Measurements from ENCODE around the gene AMELX. TPM values are rescaled to one million over a fixed set of nuclear protein-coding genes. Genes with fewer than 3 reads are reported as not detected.

AMELX gene
- total RNA-seq, 1 experiment from 2014 or later, result 0.13 TPM

Small RNA genes within 50 kb of the gene (small RNA-seq; reads per million reads assigned to genes)
- gene MIR548AX, result not detected

Other genes with a start within 250 kb of the AMELX start
- 12.7 and 14.0 TPM in 2 replicates for gene HCCS, start 182.1 kb upstream of the AMELX start, total RNA-seq (2014; rRNA removed; shearing (Covaris generic))

Measured in HT-29 (cell line).